K562 (cell line): ENCODE results near the gene POLR3A. TPM values are rescaled to one million over a fixed set of nuclear protein-coding genes. Genes with fewer than 3 reads are reported as not detected.

ENCODE experiments used
- ARNT ChIP-seq, 2 experiments: fragments of 450-650 bp; IDR thresholded peaks; 2 replicates each; pipeline ENCODE4 v1.6.1; 2016; ENCODE audit warnings: mild to moderate bottlenecking in 1 of 2
- ATF1 ChIP-seq, 2 experiments: fragments of 450-650 bp in 1 of 2; IDR thresholded peaks; 2 replicates each; pipeline ENCODE4 v1.6.1; 2016; ENCODE audit warnings: missing compliant biosample characterization in 1 of 2, missing genetic modification characterization in 1 of 2
- CEBPG ChIP-seq, 3 experiments: fragments of 200-800 bp in 1 of 3; sonication (Bioruptor generic) in 1 of 3; sonication (generic) in 1 of 3; formaldehyde crosslinking in 1 of 3; IDR thresholded peaks in 2 of 3; conservative IDR thresholded peaks in 1 of 3; 2 replicates each; pipeline versions ENCODE4 v1.6.1 to v1.8.0; 2016 to 2022; ENCODE audit warnings: missing compliant biosample characterization in 2 of 3, missing genetic modification characterization in 2 of 3, mild to moderate bottlenecking in 1 of 3, missing genetic modification reagents in 1 of 3
- CHD4 ChIP-seq: fragments of 200-600 bp; sonication (generic); IDR thresholded peaks from 3 replicates; pipeline ENCODE4 v1.6.1; 2012; ENCODE audit warnings: low read depth, mild to moderate bottlenecking, mixed read lengths, low read length, inconsistent platforms; ENCODE audit not compliant: insufficient read depth, insufficient replicate concordance, poor library complexity, severe bottlenecking
- ETV5 ChIP-seq: sonication (generic); formaldehyde crosslinking; IDR thresholded peaks from 2 replicates; pipeline ENCODE4 v1.4.0; 2020; ENCODE audit warnings: low read depth, mild to moderate bottlenecking, missing genetic modification reagents
- GATAD2B ChIP-seq: fragments of 450-650 bp; IDR thresholded peaks from 2 replicates; pipeline ENCODE4 v1.6.1; 2017; ENCODE audit warnings: mild to moderate bottlenecking, borderline replicate concordance
- HMG20B ChIP-seq: fragments of 250-450 bp; sonication (Bioruptor Pico); IDR thresholded peaks from 2 replicates; pipeline ENCODE4 v1.5.0; 2021; ENCODE audit warnings: mild to moderate bottlenecking
- HNRNPL ChIP-seq: fragments of 200-400 bp; formaldehyde crosslinking; IDR thresholded peaks from 2 replicates; pipeline ENCODE4 v1.6.1; 2017; ENCODE audit warnings: low read depth, mild to moderate bottlenecking, low read length
- KLF13 ChIP-seq: fragments of 450-650 bp; IDR thresholded peaks from 2 replicates; pipeline ENCODE4 v1.6.1; 2016; ENCODE audit warnings: missing genetic modification characterization, low read depth, mild to moderate bottlenecking, missing compliant biosample characterization, moderate library complexity, borderline replicate concordance
- MTA3 ChIP-seq: fragments of 450-650 bp; formaldehyde crosslinking; IDR thresholded peaks from 2 replicates; pipeline ENCODE4 v1.6.1; 2017; ENCODE audit warnings: mild to moderate bottlenecking, borderline replicate concordance
- MYBL2 ChIP-seq, 2 experiments: fragments of 450-650 bp in 1 of 2; sonication (generic) in 1 of 2; formaldehyde crosslinking in 1 of 2; IDR thresholded peaks; 2 replicates each; pipeline versions ENCODE4 v1.6.1 to v1.8.1; 2017 to 2022; ENCODE audit warnings: borderline replicate concordance in 1 of 2, inconsistent platforms in 1 of 2, low read depth in 1 of 2, mild to moderate bottlenecking in 1 of 2, missing genetic modification reagents in 1 of 2, moderate library complexity in 1 of 2
- NFATC3 ChIP-seq: fragments of 450-650 bp; IDR thresholded peaks from 2 replicates; pipeline ENCODE4 v1.6.1; 2017; ENCODE audit warnings: mild to moderate bottlenecking
- NR2F6 ChIP-seq: fragments of 450-650 bp; formaldehyde crosslinking; IDR thresholded peaks from 2 replicates; pipeline ENCODE4 v1.4.0; 2020; ENCODE audit warnings: mild to moderate bottlenecking
- PHB ChIP-seq: fragments of 250-450 bp; sonication (Bioruptor Pico); IDR thresholded peaks from 2 replicates; pipeline ENCODE4 v1.5.0; 2021
- PML ChIP-seq: IDR thresholded peaks from 2 replicates; pipeline ENCODE4 v1.6.1; 2012; ENCODE audit warnings: low read length, inconsistent platforms
- POU5F1 ChIP-seq: fragments of 150-350 bp; IDR thresholded peaks from 2 replicates; pipeline ENCODE4 v1.6.1; 2014; ENCODE audit warnings: borderline replicate concordance, low read length, low read depth, mild to moderate bottlenecking; ENCODE audit not compliant: partially characterized antibody
- PPARD ChIP-seq: fragments of 250-450 bp; sonication (Bioruptor Pico); IDR thresholded peaks from 2 replicates; pipeline ENCODE4 v1.8.0; 2022; ENCODE audit warnings: inconsistent platforms, mild to moderate bottlenecking, moderate library complexity
- RNF2 ChIP-seq: sonication (generic); IDR thresholded peaks from 2 replicates; pipeline ENCODE4 v1.6.1; 2016
- YBX1 ChIP-seq: fragments of 450-650 bp; IDR thresholded peaks from 2 replicates; pipeline ENCODE4 v1.7.1; 2016; ENCODE audit warnings: mild to moderate bottlenecking
- ZKSCAN8 ChIP-seq: fragments of 200-800 bp; sonication (Bioruptor generic); IDR thresholded peaks from 2 replicates; pipeline ENCODE4 v1.6.1; 2016; ENCODE audit warnings: missing genetic modification characterization, missing compliant biosample characterization
- ZNF124 ChIP-seq: sonication (generic); formaldehyde crosslinking; IDR thresholded peaks from 2 replicates; pipeline ENCODE4 v1.8.1; 2022; ENCODE audit warnings: missing genetic modification reagents
- ZNF316 ChIP-seq: fragments of 450-650 bp; IDR thresholded peaks from 2 replicates; pipeline ENCODE4 v1.6.1; 2016
- ZNF324 ChIP-seq: fragments of 250-450 bp; sonication (Bioruptor Pico); IDR thresholded peaks from 2 replicates; pipeline ENCODE4 v1.4.0; 2020; ENCODE audit warnings: mild to moderate bottlenecking
- polyA plus RNA-seq, 8 experiments: library from polyadenylated mRNA; depleted of rRNA in 4 of 8; stranded (reverse) in 5 of 8; unstranded in 3 of 8; fragments of >200 nt; fragmentation: Nextera tagmentation in 2 of 8; fragmentation: Illumina TruSeq in 1 of 8; extraction: Ambion mirVana in 2 of 8; extraction: Trizol in 1 of 8; gene quantifications; 2 replicates each; pipeline versions ENCODE4 v1.2.1 to v1.2.3, GENCODE V29; 2011 to 2014; ENCODE audit warnings: inconsistent platforms in 1 of 8, missing spikeins in 1 of 8
- total RNA-seq, 7 experiments: library from RNA; depleted of rRNA in 6 of 7; stranded (reverse); fragments of >200 nt in 6 of 7; fragmentation: Illumina TruSeq in 2 of 7; extraction: Trizol in 2 of 7; gene quantifications; 2 replicates each; pipeline versions ENCODE4 v1.2.1 to v1.2.3, GENCODE V29; 2011 to 2021; ENCODE audit warnings: low replicate concordance in 1 of 7
- TF ChIP-seq, protein P1 (sequence below): fragments of 150-350 bp; IDR thresholded peaks from 2 replicates; pipeline ENCODE4 v1.6.1; 2014; ENCODE audit warnings: low read depth, mild to moderate bottlenecking, low read length, borderline replicate concordance
- TF ChIP-seq, protein P2 (sequence below): sonication (generic); formaldehyde crosslinking; IDR thresholded peaks from 2 replicates; pipeline ENCODE4 v1.8.0; 2022; ENCODE audit warnings: mild to moderate bottlenecking, low read depth, missing genetic modification reagents
- TF ChIP-seq, protein P3 (sequence below): fragments of 450-650 bp; formaldehyde crosslinking; IDR thresholded peaks from 2 replicates; pipeline ENCODE4 v1.4.0; 2020; ENCODE audit warnings: mild to moderate bottlenecking, moderate library complexity

Gene POLR3A
- total and polyA plus RNA-seq, 9 of the 15 experiments (the other 6 are each of a cell fraction or from before 2014, with no cell fraction given), result 14.9 to 37.0 (median 26.7) TPM

DNA sequence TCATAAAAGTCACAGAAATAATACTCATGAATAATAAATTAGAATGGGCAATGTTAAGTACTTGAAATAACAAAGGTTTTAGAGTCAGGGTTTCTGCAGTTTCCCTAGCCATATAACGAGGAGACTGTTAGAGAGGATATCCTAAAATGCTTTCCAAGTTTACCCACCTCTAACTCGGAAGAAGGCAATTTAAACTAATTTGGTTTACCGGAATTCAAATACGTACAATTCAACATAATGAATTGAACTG, 4.0 kb upstream of the POLR3A start (continued):
- no peak for TF ChIP-seq HMG20B (CRISPR knock-in tag)
- TF ChIP-seq CEBPG (CRISPR knock-in tag; IDR thresholded peaks at IDR 0.05), result no peak
- TF ChIP-seq CEBPG (tag; conservative IDR thresholded peaks at IDR 0.05 in 1 of 2, IDR thresholded peaks at IDR 0.05 in 1 of 2), result peak; percentile 74 to 88; a peak in 2 of 4 replicates
- TF ChIP-seq ATF1 (CRISPR knock-in tag; IDR thresholded peaks at IDR 0.05), result no peak
- TF ChIP-seq ATF1 (tag; IDR thresholded peaks at IDR 0.05), result no peak
- TF ChIP-seq ZKSCAN8, result no peak
- no peak for TF ChIP-seq CHD4
- no peak for TF ChIP-seq HNRNPL
- TF ChIP-seq ETV5 (CRISPR knock-in tag), result no peak
- TF ChIP-seq YBX1, result no peak
- no peak for TF ChIP-seq KLF13
- no peak for TF ChIP-seq RNF2
- no peak for TF ChIP-seq POU5F1
- no peak for TF ChIP-seq MTA3
- TF ChIP-seq MYBL2 (IDR thresholded peaks at IDR 0.05; ENCODE audit: low read depth), result no peak
- no peak for TF ChIP-seq MYBL2 (CRISPR knock-in tag; IDR thresholded peaks at IDR 0.05; ENCODE audit: borderline replicate concordance)
- no peak for TF ChIP-seq PML
- TF ChIP-seq ZNF324 (CRISPR knock-in tag), result no peak
- TF ChIP-seq ZNF316, result no peak
- TF ChIP-seq, protein P1, sequence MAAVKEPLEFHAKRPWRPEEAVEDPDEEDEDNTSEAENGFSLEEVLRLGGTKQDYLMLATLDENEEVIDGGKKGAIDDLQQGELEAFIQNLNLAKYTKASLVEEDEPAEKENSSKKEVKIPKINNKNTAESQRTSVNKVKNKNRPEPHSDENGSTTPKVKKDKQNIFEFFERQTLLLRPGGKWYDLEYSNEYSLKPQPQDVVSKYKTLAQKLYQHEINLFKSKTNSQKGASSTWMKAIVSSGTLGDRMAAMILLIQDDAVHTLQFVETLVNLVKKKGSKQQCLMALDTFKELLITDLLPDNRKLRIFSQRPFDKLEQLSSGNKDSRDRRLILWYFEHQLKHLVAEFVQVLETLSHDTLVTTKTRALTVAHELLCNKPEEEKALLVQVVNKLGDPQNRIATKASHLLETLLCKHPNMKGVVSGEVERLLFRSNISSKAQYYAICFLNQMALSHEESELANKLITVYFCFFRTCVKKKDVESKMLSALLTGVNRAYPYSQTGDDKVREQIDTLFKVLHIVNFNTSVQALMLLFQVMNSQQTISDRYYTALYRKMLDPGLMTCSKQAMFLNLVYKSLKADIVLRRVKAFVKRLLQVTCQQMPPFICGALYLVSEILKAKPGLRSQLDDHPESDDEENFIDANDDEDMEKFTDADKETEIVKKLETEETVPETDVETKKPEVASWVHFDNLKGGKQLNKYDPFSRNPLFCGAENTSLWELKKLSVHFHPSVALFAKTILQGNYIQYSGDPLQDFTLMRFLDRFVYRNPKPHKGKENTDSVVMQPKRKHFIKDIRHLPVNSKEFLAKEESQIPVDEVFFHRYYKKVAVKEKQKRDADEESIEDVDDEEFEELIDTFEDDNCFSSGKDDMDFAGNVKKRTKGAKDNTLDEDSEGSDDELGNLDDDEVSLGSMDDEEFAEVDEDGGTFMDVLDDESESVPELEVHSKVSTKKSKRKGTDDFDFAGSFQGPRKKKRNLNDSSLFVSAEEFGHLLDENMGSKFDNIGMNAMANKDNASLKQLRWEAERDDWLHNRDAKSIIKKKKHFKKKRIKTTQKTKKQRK, result no peak
- TF ChIP-seq NR2F6 (CRISPR knock-in tag), result no peak
- no peak for TF ChIP-seq PPARD (CRISPR knock-in tag)
- 0 out of 2 replicates have a peak, but pooled peaks have one; percentile 33 for TF ChIP-seq NFATC3
- TF ChIP-seq GATAD2B, result peak; percentile 13; the same call in 1 of the 2 replicates
- no peak for TF ChIP-seq PHB (CRISPR knock-in tag)
- TF ChIP-seq, protein P2, sequence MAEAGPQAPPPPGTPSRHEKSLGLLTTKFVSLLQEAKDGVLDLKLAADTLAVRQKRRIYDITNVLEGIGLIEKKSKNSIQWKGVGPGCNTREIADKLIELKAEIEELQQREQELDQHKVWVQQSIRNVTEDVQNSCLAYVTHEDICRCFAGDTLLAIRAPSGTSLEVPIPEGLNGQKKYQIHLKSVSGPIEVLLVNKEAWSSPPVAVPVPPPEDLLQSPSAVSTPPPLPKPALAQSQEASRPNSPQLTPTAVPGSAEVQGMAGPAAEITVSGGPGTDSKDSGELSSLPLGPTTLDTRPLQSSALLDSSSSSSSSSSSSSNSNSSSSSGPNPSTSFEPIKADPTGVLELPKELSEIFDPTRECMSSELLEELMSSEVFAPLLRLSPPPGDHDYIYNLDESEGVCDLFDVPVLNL, result no peak
- TF ChIP-seq ARNT (IDR thresholded peaks at IDR 0.05), result 0 out of 4 replicates have a peak, but pooled peaks of 1 of the 2 experiments have one; percentile 41
- TF ChIP-seq, protein P3, sequence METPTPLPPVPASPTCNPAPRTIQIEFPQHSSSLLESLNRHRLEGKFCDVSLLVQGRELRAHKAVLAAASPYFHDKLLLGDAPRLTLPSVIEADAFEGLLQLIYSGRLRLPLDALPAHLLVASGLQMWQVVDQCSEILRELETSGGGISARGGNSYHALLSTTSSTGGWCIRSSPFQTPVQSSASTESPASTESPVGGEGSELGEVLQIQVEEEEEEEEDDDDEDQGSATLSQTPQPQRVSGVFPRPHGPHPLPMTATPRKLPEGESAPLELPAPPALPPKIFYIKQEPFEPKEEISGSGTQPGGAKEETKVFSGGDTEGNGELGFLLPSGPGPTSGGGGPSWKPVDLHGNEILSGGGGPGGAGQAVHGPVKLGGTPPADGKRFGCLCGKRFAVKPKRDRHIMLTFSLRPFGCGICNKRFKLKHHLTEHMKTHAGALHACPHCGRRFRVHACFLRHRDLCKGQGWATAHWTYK (CRISPR knock-in tag), result no peak
- TF ChIP-seq ZNF124 (CRISPR knock-in tag), result no peak
